GM19239 (cell line): ENCODE measurements around the gene NENF.

Source experiments
- DNase-seq: peaks from one replicate; pipeline ENCODE4 v3.0.0; 2011; ENCODE audit warnings: low spot score; ENCODE audit not compliant: insufficient read length
- FAIRE-seq: peaks from 2 replicates; lab custom pipeline; 2011; peaks lifted over from hg19 to GRCh38; lab: Jason Lieb, UNC

NENF gene

GRCh38 chr1:212430416-212430815 is 2.3 kb upstream of the NENF start:
- FAIRE-seq (no peak), DNase-seq (no peak)

- DNase-seq (no peak), FAIRE-seq (no peak)
Measured at GRCh38 chr1:212430955-212431394, 1.7 kb upstream of the NENF start.

- DNase-seq = no peak
Measured at GRCh38 chr1:212431644-212432043, 1.1 kb upstream of the NENF start.

GRCh38 chr1:212432272-212432660 is 454 bp upstream of the NENF start:
- FAIRE-seq (no peak), DNase-seq (no peak)

More at GRCh38 chr1:212431644-212432043, 1.1 kb upstream of the NENF start:
- FAIRE-seq = no peak

- no peak for DNase-seq
- FAIRE-seq = no peak
Measured at GRCh38 chr1:212433577-212434462, 1.1 kb downstream of the NENF start.

- FAIRE-seq = no peak
- DNase-seq = no peak
Measured at GRCh38 chr1:212434992-212435391, 2.3 kb downstream of the NENF start.

GRCh38 chr1:212437179-212437798 is 4.6 kb downstream of the NENF start:
- no peak for DNase-seq
- no peak for FAIRE-seq

GRCh38 chr1:212438831-212439237 is 6.1 kb downstream of the NENF start:
- no peak for FAIRE-seq

GRCh38 chr1:212440419-212440818 is 7.7 kb downstream of the NENF start:
- FAIRE-seq (no peak), DNase-seq (no peak)

More at GRCh38 chr1:212438831-212439237, 6.1 kb downstream of the NENF start:
- no peak for DNase-seq

- DNase-seq (no peak), FAIRE-seq (no peak)
Measured at GRCh38 chr1:212442408-212442807, 9.7 kb downstream of the NENF start.

- DNase-seq (no peak), FAIRE-seq (no peak)
Measured at GRCh38 chr1:212446333-212446732, 13.6 kb downstream of the NENF start.

- DNase-seq = no peak
- FAIRE-seq = no peak
Measured at GRCh38 chr1:212447478-212447877, 14.8 kb downstream of the NENF start.

- no peak for DNase-seq
- FAIRE-seq = no peak
Measured at GRCh38 chr1:212450331-212450881, 17.7 kb downstream of the NENF start.

- DNase-seq (no peak), FAIRE-seq (no peak)
Measured at GRCh38 chr1:212451416-212452322, 18.9 kb downstream of the NENF start.

- FAIRE-seq (no peak), DNase-seq (no peak)
Measured at GRCh38 chr1:212452323-212453155, 19.8 kb downstream of the NENF start.

- no peak for DNase-seq
- FAIRE-seq = no peak
Measured at GRCh38 chr1:212453156-212453857, 20.6 kb downstream of the NENF start.

- FAIRE-seq (no peak), DNase-seq (no peak)
Measured at GRCh38 chr1:212454741-212455140, 22.0 kb downstream of the NENF start.

- no peak for DNase-seq
- FAIRE-seq = no peak
Measured at GRCh38 chr1:212455401-212455800, 22.7 kb downstream of the NENF start.
